HepG2 (cell line): ENCODE data around the gene NOP9. TPM values are rescaled to one million over a fixed set of nuclear protein-coding genes. Genes with fewer than 3 reads are reported as not detected.

Experiments used
- ARID2 ChIP-seq: sonication (generic); formaldehyde crosslinking; IDR thresholded peaks from 2 replicates; pipeline ENCODE4 v1.8.1; 2022; ENCODE audit warnings: mild to moderate bottlenecking, missing genetic modification reagents, borderline replicate concordance
- ESRRA ChIP-seq: sonication (generic); formaldehyde crosslinking; IDR thresholded peaks from 2 replicates; pipeline ENCODE4 v1.5.1; 2020; ENCODE audit warnings: mild to moderate bottlenecking, low read depth, missing genetic modification reagents
- HMG20A ChIP-seq: IDR thresholded peaks from 2 replicates; pipeline ENCODE4 v1.6.1; 2016; ENCODE audit warnings: borderline replicate concordance
- MEF2D ChIP-seq: sonication (generic); formaldehyde crosslinking; IDR thresholded peaks from 2 replicates; pipeline ENCODE4 v1.5.1; 2020; ENCODE audit warnings: mild to moderate bottlenecking, missing genetic modification reagents
- MEIS2 ChIP-seq: sonication (generic); formaldehyde crosslinking; IDR thresholded peaks from 2 replicates; pipeline ENCODE4 v1.9.0; 2021; ENCODE audit warnings: mild to moderate bottlenecking, missing genetic modification reagents
- MTA1 ChIP-seq: sonication (generic); formaldehyde crosslinking; IDR thresholded peaks from 2 replicates; pipeline ENCODE4 v1.4.0; 2020; ENCODE audit warnings: missing genetic modification reagents, mild to moderate bottlenecking, borderline replicate concordance
- STAG1 ChIP-seq: sonication (generic); formaldehyde crosslinking; IDR thresholded peaks from 2 replicates; pipeline ENCODE4 v1.4.0; 2020; ENCODE audit warnings: missing genetic modification reagents
- THYN1 ChIP-seq: sonication (generic); formaldehyde crosslinking; IDR thresholded peaks from 2 replicates; pipeline ENCODE4 v1.8.1; 2023; ENCODE audit warnings: low read depth, mild to moderate bottlenecking, moderate library complexity, missing genetic modification reagents, borderline replicate concordance
- ZNF256 ChIP-seq: sonication (generic); formaldehyde crosslinking; conservative IDR thresholded peaks from 2 replicates; pipeline ENCODE4 v1.4.0; 2020; ENCODE audit warnings: missing genetic modification reagents
- polyA plus RNA-seq, 8 experiments: library from polyadenylated mRNA; depleted of rRNA in 3 of 8; stranded (reverse) in 7 of 8; unstranded in 1 of 8; fragments of >200 nt; fragmentation: Illumina TruSeq in 4 of 8; extraction: Trizol in 4 of 8; gene quantifications; 2 replicates each; pipeline versions ENCODE4 v1.2.1 to v1.2.3, GENCODE V29; 2011 to 2016; ENCODE audit warnings: low read depth in 4 of 8, missing spikeins in 1 of 8, mixed read lengths in 1 of 8; ENCODE audit not compliant: insufficient read depth in 1 of 8
- total RNA-seq, 5 experiments: library from RNA; depleted of rRNA; stranded (reverse); fragments of >200 nt; fragmentation: Illumina TruSeq; extraction: Trizol; gene quantifications; 2 replicates each; pipeline ENCODE4 v1.2.3, GENCODE V29; 2016; ENCODE audit warnings: low read depth in 1 of 5
- TF ChIP-seq, protein P1 (sequence below): sonication (generic); formaldehyde crosslinking; IDR thresholded peaks from 2 replicates; pipeline ENCODE4 v1.4.0; 2020; ENCODE audit warnings: missing genetic modification reagents, borderline replicate concordance
- TF ChIP-seq, protein P2 (sequence below): sonication (generic); formaldehyde crosslinking; IDR thresholded peaks from 2 replicates; pipeline ENCODE4 v1.4.0; 2020; ENCODE audit warnings: missing genetic modification reagents, borderline replicate concordance
- TF ChIP-seq, protein P3 (sequence below): sonication (generic); formaldehyde crosslinking; IDR thresholded peaks from 2 replicates; pipeline ENCODE4 v1.5.1; 2020; ENCODE audit warnings: missing genetic modification reagents, mild to moderate bottlenecking, borderline replicate concordance
- TF ChIP-seq, protein P4 (sequence below): IDR thresholded peaks from 2 replicates; pipeline ENCODE4 v1.6.1; 2016; ENCODE audit warnings: mild to moderate bottlenecking
- TF ChIP-seq, protein P5 (sequence below): sonication (generic); formaldehyde crosslinking; IDR thresholded peaks from 2 replicates; pipeline ENCODE4 v1.5.1; 2020; ENCODE audit warnings: missing genetic modification reagents, mild to moderate bottlenecking, borderline replicate concordance

The NOP9 gene
- total and polyA plus RNA-seq, 2 of the 13 experiments (the other 11 are each of a cell fraction or from before 2014, with no cell fraction given) = 24.5 to 61.6 TPM

DNA sequence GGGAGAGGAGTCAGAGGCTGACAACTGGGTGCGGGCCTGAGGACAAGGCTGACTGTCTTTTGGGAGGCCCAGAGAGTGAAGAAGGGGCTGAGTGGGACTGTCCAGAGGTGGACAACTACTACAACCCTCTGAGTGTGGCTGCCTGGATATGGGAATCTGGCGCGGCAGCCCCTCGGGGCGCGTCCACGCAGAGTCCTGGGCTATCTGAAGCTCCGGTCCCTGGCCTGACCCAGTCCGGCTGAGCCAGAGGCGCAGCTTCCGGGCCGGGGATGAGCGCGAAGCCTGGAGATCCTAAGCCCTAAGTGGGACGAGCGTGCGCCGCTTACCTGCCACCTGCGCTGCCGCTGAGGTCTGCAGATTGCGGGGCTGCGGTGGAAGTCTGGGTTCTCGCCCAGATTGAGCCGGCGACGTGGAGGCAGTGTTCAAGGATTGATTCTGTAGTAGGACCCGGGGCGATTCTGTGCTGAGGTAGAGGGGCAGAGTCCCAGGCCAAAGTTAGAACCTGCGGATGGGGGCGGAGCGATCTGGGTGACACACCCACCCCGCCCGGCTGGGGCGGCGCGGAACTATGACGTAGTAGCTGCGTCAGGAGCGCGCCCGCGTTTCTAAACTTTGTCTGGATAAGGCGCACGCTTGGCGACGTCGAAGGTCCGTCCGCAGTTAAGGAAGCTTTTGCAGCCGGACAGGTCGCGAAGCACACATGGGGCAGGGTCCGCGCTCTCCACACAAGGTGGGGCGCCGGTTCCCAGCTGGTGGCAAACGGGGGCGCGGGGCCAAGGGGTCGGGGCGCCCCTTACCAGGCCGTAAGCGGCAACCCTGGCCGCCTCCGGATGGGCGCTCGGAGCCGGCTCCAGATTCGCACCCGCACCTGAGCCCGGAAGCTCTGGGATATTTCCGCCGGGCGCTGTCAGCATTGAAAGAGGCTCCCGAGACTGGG lies at the start of gene NOP9, which contains the start of gene DHRS1 (continued):
- TF ChIP-seq STAG1 (CRISPR knock-in tag) (peak; percentile 32; the same call in 1 of the 2 replicates), ARID2 (CRISPR knock-in tag) (peak; percentile 73), ZNF256 (CRISPR knock-in tag) (peak; percentile 94), THYN1 (CRISPR knock-in tag) (no peak; the same call in 1 of the 2 replicates), ESRRA (CRISPR knock-in tag) (peak; percentile 67; the same call in 1 of the 2 replicates), MTA1 (CRISPR knock-in tag) (peak; percentile 97), HMG20A (no peak), MEF2D (CRISPR knock-in tag) (peak; percentile 98), MEIS2 (CRISPR knock-in tag) (peak; percentile 92)
- TF ChIP-seq, protein P1, sequence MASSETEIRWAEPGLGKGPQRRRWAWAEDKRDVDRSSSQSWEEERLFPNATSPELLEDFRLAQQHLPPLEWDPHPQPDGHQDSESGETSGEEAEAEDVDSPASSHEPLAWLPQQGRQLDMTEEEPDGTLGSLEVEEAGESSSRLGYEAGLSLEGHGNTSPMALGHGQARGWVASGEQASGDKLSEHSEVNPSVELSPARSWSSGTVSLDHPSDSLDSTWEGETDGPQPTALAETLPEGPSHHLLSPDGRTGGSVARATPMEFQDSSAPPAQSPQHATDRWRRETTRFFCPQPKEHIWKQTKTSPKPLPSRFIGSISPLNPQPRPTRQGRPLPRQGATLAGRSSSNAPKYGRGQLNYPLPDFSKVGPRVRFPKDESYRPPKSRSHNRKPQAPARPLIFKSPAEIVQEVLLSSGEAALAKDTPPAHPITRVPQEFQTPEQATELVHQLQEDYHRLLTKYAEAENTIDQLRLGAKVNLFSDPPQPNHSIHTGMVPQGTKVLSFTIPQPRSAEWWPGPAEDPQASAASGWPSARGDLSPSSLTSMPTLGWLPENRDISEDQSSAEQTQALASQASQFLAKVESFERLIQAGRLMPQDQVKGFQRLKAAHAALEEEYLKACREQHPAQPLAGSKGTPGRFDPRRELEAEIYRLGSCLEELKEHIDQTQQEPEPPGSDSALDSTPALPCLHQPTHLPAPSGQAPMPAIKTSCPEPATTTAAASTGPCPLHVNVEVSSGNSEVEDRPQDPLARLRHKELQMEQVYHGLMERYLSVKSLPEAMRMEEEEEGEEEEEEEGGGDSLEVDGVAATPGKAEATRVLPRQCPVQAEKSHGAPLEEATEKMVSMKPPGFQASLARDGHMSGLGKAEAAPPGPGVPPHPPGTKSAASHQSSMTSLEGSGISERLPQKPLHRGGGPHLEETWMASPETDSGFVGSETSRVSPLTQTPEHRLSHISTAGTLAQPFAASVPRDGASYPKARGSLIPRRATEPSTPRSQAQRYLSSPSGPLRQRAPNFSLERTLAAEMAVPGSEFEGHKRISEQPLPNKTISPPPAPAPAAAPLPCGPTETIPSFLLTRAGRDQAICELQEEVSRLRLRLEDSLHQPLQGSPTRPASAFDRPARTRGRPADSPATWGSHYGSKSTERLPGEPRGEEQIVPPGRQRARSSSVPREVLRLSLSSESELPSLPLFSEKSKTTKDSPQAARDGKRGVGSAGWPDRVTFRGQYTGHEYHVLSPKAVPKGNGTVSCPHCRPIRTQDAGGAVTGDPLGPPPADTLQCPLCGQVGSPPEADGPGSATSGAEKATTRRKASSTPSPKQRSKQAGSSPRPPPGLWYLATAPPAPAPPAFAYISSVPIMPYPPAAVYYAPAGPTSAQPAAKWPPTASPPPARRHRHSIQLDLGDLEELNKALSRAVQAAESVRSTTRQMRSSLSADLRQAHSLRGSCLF (CRISPR knock-in tag) = no peak; the same call in 1 of the 2 replicates
- TF ChIP-seq, protein P2, sequence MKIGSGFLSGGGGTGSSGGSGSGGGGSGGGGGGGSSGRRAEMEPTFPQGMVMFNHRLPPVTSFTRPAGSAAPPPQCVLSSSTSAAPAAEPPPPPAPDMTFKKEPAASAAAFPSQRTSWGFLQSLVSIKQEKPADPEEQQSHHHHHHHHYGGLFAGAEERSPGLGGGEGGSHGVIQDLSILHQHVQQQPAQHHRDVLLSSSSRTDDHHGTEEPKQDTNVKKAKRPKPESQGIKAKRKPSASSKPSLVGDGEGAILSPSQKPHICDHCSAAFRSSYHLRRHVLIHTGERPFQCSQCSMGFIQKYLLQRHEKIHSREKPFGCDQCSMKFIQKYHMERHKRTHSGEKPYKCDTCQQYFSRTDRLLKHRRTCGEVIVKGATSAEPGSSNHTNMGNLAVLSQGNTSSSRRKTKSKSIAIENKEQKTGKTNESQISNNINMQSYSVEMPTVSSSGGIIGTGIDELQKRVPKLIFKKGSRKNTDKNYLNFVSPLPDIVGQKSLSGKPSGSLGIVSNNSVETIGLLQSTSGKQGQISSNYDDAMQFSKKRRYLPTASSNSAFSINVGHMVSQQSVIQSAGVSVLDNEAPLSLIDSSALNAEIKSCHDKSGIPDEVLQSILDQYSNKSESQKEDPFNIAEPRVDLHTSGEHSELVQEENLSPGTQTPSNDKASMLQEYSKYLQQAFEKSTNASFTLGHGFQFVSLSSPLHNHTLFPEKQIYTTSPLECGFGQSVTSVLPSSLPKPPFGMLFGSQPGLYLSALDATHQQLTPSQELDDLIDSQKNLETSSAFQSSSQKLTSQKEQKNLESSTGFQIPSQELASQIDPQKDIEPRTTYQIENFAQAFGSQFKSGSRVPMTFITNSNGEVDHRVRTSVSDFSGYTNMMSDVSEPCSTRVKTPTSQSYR (CRISPR knock-in tag) = no peak; the same call in 1 of the 2 replicates
- TF ChIP-seq, protein P3, sequence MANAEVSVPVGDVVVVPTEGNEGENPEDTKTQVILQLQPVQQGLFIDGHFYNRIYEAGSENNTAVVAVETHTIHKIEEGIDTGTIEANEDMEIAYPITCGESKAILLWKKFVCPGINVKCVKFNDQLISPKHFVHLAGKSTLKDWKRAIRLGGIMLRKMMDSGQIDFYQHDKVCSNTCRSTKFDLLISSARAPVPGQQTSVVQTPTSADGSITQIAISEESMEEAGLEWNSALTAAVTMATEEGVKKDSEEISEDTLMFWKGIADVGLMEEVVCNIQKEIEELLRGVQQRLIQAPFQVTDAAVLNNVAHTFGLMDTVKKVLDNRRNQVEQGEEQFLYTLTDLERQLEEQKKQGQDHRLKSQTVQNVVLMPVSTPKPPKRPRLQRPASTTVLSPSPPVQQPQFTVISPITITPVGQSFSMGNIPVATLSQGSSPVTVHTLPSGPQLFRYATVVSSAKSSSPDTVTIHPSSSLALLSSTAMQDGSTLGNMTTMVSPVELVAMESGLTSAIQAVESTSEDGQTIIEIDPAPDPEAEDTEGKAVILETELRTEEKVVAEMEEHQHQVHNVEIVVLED = peak; percentile 97
- TF ChIP-seq, protein P4, sequence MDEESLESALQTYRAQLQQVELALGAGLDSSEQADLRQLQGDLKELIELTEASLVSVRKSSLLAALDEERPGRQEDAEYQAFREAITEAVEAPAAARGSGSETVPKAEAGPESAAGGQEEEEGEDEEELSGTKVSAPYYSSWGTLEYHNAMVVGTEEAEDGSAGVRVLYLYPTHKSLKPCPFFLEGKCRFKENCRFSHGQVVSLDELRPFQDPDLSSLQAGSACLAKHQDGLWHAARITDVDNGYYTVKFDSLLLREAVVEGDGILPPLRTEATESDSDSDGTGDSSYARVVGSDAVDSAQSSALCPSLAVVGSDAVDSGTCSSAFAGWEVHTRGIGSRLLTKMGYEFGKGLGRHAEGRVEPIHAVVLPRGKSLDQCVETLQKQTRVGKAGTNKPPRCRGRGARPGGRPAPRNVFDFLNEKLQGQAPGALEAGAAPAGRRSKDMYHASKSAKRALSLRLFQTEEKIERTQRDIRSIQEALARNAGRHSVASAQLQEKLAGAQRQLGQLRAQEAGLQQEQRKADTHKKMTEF (CRISPR knock-in tag) = peak; percentile 99
- TF ChIP-seq, protein P5, sequence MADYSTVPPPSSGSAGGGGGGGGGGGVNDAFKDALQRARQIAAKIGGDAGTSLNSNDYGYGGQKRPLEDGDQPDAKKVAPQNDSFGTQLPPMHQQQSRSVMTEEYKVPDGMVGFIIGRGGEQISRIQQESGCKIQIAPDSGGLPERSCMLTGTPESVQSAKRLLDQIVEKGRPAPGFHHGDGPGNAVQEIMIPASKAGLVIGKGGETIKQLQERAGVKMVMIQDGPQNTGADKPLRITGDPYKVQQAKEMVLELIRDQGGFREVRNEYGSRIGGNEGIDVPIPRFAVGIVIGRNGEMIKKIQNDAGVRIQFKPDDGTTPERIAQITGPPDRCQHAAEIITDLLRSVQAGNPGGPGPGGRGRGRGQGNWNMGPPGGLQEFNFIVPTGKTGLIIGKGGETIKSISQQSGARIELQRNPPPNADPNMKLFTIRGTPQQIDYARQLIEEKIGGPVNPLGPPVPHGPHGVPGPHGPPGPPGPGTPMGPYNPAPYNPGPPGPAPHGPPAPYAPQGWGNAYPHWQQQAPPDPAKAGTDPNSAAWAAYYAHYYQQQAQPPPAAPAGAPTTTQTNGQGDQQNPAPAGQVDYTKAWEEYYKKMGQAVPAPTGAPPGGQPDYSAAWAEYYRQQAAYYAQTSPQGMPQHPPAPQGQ (CRISPR knock-in tag) = peak; percentile 97
